ENCODE measurements around the gene CDK13. TPM values are rescaled to one million over a fixed set of nuclear protein-coding genes. Genes with fewer than 3 reads are reported as not detected.
"Not testable (repeated sequence)": the region's sequence is repeated elsewhere in the genome, so short reads cannot be mapped to it uniquely, and the experiment has no call there.

CDK13 gene
- total RNA-seq, 1 donor from 2014 or later: 58.8 TPM

DNA sequence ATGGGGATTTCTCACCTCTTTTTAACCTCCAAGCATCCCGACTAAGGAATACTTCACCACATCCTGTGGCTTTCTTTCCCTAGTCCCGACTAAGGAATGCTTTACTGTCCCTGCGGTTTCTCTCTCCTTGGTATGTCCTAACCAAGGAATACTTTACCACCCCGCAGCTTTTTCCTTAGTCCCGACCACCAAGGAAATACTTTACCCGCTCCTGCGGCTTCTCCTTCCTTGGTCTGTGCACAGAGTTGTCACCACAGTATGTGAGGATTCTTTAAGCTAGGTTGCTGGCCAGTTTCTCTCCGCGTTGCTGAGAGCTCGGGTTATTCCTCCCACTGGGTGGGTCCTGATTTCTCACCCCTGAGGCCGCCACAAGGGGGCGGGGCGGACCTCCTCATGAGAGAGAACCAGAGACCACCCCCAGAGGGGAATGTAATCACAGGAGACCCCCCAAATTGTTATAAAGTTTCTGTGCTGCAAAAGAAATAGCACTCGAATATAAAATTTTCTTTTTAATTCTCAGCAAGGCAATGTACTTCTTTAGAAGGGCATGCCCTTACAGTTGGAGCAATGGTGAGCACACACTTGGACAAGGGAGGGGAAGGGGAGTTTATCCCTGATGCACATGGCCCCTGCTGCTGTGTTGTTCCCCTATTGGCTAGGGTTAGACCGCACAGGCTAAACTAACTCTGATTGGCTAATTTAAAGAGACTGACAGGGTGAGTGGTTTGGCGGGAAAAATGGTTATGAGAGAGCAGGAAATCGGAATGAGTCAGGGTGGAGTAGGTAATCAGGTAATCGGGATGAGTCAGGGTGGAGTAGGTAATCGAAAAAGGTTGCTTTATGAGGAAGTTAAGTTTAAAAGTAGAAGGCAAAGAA is 197.6 kb downstream of the CDK13 start:
- no peaks in the 10 kb centered on the region for H3K27me3 Mint-ChIP-seq (ENCODE audit: low read depth)
- no peak for DNase-seq (ENCODE audit: low spot score)
- peak overlapping the region; percentile 68 for H3K27ac Mint-ChIP-seq (ENCODE audit: unreplicated experiment)
- peak; percentile 59 for TF ChIP-seq CTCF (IDR thresholded peaks at IDR 0.05)
- peak overlapping the region; percentile 31 for H3K4me3 Mint-ChIP-seq (ENCODE audit: unreplicated experiment)
- no peaks in the 10 kb centered on the region for H3K9me3 Mint-ChIP-seq (ENCODE audit: low read depth)
- H3K36me3 Mint-ChIP-seq (ENCODE audit: low read depth): peaks cover 5% of the 10 kb centered on the region
- peaks cover 13% of the 10 kb centered on the region for H3K4me1 Mint-ChIP-seq (ENCODE audit: low read depth)

DNA sequence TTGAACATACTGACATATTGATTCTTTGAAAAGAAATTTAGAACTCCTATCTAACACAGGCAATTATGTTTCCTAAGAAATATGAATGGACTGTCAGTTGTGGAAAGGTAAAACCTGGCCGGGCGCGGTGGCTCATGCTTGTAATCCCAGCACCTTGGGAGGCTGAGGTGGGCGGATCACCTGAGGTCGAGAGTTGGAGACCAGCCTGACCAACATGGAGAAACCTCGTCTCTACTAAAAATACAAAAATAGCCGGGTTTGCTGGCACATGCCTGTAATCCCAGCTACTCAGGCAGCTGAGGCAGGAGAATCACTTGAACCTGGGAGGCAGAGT is 198.2 kb downstream of the CDK13 start:
- not testable (repeated sequence) for H3K9me3 Mint-ChIP-seq (ENCODE audit: low read depth); DNase-seq (ENCODE audit: low spot score); H3K36me3 Mint-ChIP-seq (ENCODE audit: low read depth); H3K4me3 Mint-ChIP-seq (ENCODE audit: unreplicated experiment); H3K27me3 Mint-ChIP-seq (ENCODE audit: low read depth)
- Mint-ChIP-seq H3K4me1 (ENCODE audit: low read depth) (peaks cover 13% of the 10 kb centered on the region), H3K27ac (ENCODE audit: unreplicated experiment) (peak overlapping the region; percentile 15)

- no peak overlapping the region for H3K4me3 Mint-ChIP-seq (ENCODE audit: unreplicated experiment)
- H3K36me3 Mint-ChIP-seq (ENCODE audit: low read depth): peaks cover 5% of the 10 kb centered on the region
- no peak for TF ChIP-seq CTCF (IDR thresholded peaks at IDR 0.05)
- no peaks in the 10 kb centered on the region for H3K9me3 Mint-ChIP-seq (ENCODE audit: low read depth)
- no peak overlapping the region for H3K27ac Mint-ChIP-seq (ENCODE audit: unreplicated experiment)
- H3K27me3 Mint-ChIP-seq (ENCODE audit: low read depth): no peaks in the 10 kb centered on the region
- peaks cover 13% of the 10 kb centered on the region for H3K4me1 Mint-ChIP-seq (ENCODE audit: low read depth)
- no peak for DNase-seq (ENCODE audit: low spot score)
Observed at GRCh38 chr7:40148671-40149070, 198.6 kb downstream of the CDK13 start.

Other genes starting within 250 kb of the CDK13 start
- 48.4 to 70.0 TPM (median 50.2 TPM) in 3 replicates for gene MPLKIP, start 184.4 kb downstream of the CDK13 start, total RNA-seq
- gene SUGCT, start 184.7 kb downstream of the CDK13 start, total RNA-seq: 27.1 to 38.6 TPM (median 34.4 TPM) in 3 replicates